GM19324 (cell line): Measurements from ENCODE around the gene RAPGEF5.

ENCODE experiments used
- ATAC-seq: cut with Tn5 transposase; IDR thresholded peaks from one replicate; pipeline ENCODE4 v1.9.1; 2021; ENCODE audit warnings: mild to moderate bottlenecking, moderate library complexity; ENCODE audit not compliant: unreplicated experiment, low FRiP score

Gene RAPGEF5

DNA sequence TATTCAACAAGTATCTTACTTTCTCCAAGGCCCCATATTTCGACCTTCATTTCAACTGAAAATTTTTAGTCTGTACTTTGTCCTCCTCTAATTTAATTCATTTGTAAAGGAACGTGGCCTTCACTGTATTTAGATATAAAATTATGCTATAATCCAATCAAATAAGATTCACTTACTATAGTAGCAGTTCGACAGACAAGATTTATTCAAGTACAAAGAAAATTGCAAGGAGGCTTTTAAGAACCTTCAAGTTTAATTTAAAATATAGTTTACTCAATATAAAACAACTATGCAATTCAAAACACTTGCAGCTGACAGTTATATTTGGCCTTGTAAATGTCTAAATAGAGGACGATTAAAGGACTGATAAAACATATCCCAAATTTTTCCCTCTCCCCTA lies 85.6 kb downstream of the RAPGEF5 start:
- no peak for ATAC-seq

DNA sequence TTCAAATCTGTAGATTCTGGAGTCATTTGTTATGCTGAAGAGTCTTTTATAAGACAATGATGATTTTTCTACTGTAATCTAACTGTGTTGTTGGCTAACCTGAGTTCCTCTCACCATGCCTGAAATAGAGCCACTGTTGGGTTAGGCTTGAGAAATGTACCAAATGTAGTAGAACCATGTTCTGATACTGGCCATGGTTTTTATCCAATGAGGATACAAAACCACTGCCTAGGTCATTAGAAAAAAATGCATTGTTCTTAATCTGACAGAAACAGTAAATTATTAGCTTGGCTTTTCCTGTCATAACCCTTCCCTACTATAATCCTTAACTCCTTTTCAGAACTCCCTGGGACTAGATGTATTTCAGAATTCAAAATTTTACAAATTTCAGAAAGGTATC lies 86.6 kb downstream of the RAPGEF5 start:
- ATAC-seq, result no peak

DNA sequence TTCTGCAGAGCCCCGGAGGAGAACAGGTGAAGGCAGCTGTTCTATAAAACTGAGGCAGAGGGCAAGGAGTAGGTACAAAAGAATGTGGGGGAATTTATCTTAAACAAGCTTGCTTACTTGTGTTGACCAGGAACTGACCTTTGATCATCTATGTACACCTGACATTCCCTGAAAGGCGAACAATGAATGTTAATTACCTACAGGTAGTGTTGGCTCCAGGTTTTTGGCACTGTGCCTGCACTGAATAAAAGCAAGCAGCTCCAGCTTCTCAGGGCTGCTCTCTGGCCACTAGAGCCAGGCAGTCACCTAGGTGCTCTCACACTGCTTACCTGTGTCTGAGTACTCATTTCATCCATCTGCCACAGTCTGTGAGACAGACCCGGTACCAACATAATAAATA lies 87.0 kb downstream of the RAPGEF5 start:
- ATAC-seq, result no peak

DNA sequence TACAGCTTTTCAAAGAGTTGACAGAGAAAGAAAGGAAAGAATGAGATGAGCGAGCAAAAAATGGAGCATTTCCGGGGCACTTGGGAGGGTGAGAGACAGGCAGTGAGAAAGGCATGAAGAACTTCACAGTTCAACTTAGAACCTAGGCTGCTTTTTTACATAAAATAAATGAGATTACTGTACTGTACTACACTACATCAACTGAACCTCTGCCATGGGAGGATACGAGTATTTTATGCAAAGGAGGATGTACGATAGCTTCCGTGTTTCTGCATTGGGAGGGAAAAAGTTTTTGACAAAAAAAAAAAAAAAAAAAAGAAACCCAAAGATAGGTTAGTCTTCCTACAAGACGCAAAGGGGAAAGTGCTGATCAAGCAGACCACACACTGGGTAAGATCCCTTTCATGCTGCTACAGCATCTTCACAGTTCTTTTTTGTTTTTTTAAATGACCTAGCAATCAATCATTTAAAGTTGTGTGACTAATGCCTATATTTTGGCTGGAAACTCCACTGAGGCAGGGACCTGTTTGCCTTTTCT lies 88.0 kb downstream of the RAPGEF5 start:
- ATAC-seq, result no peak

DNA sequence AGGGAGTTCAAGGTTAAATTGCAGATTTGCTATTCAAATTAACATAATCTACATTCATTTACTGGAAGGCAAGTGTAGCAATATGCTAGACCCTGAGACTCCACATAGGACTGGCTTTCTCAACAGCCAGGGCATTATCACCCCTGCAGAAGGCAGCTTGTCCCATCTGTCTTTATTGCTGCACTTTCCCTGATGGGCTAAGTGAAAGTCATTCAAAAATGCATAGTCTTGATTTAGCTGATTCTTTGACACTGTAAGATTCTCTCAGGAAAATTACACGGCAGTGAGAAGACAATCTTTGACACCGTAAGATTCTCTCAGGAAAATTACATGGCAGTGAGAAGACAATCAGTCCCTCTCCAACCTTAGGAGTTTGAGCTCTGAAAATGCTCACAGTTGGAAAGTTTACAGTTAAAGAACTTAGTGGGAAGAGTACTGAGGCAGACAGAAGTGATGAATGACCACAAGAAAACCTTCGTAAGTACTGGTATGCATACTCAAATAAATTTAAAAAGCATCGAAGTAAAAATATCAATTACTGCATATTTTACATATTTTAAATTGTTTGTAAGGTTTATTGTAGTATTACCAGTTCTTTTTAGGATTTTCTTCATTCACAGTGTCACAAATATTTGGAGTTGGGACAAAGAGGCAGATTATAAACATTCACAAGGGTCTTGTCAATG lies 88.9 kb downstream of the RAPGEF5 start:
- ATAC-seq, result no peak

DNA sequence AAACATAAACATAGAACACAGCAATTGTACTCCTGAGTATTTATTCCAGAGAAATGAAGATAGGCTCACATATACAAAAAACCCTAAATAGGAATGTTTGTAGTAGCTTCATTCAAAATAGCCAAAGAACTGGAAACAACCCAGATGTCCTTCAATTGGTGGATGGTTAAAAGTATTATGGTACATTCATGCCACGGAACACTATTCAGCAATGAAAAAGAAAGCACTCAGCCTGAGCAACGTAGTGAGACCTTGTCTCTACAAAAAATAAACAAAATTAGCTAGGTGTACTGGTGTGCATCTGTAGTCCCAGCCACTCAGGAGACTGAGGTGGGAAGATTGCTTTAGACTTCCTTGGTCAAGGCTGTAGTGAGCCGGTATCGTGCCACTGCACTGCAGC lies 94.4 kb downstream of the RAPGEF5 start:
- ATAC-seq, result no peak

DNA sequence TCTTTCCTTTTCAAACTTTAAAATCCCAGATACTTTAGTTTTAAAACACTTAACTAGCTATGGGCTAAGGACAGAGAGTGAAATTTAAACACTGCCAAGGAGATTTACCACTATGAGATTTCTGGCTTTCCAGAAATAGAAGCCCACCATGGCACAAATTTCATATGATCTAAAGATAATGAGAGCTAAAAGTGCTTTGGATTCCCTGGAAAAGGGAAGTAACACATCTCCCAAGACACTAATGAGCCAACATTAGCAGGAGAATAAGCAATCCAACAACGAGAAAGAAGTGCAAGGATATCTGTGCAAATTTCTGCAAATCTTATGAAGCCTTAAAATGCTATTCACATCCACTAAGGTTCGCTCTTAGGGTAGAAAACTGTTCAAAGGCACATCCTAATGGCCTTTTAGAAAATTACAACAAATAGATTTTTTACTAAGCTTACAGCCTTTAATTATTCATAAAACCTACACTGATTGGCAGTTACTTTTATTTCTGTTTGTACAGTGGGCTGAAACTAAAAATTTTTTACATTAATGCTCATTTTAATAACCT lies 100.3 kb downstream of the RAPGEF5 start:
- no peak for ATAC-seq

DNA sequence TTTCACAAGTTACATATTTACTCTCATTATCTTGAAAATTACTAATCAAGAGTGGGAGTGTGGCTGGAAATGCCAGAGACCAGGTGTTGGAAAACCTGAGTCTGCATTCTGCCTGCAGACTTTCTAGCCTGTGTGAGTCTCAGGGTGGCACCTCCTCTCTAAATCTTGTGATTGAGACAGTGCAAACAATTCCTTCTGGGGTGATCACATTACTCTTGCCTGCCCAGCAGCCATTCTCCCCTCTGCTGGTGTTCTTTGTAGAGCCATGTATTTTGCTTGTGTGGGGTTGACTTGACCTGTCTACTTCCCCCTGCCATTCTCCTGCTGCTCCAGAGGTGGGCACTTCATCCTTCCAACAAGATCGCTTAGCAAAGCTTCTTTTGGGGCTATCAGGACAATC lies 101.1 kb downstream of the RAPGEF5 start:
- no peak for ATAC-seq

DNA sequence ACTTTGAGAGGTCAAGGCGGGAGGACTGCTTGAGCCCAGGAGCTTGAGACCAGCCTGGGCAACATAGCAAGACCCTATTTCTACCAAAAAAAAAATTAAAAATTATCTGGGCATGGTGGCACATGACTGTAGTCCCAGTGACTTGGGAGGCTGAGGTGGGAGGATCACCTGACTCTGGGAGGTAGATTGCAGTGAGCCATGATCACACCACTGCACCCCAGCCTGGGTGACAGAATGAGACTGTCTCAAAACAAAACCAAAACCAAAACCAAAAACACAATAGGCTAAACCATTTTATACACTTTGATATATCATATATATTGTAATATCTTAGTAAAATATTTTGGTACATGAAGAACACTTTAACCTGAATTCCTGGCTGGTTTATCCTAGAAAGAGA lies 101.6 kb downstream of the RAPGEF5 start:
- ATAC-seq, result no peak

DNA sequence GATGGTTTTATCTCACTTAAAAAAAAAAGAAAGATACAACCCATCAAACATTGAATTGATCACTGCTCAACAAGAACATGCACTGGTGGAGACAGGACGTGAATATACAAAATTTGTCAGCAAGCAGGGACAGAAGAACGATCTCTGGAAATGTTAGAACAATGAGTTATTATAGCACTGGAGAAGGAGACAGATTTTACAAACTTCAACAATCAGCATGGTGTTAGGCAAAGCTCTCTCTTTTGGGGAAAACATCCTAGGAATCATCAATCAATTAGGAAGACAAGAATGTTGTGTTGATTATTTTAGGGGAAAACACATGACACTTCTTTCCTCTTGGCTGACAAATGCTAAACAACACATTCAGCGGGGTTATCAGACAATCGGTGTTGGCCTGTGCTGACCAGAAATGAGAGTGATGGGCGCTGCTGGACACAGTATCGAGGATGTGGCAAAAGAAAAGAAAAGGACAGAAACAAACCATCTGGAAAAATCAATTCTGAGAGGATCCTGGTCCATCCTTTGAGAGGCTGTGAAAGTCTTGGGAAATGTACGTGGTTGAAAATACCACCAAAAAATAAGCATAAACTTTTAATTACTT lies 103.9 kb downstream of the RAPGEF5 start:
- no peak for ATAC-seq

DNA sequence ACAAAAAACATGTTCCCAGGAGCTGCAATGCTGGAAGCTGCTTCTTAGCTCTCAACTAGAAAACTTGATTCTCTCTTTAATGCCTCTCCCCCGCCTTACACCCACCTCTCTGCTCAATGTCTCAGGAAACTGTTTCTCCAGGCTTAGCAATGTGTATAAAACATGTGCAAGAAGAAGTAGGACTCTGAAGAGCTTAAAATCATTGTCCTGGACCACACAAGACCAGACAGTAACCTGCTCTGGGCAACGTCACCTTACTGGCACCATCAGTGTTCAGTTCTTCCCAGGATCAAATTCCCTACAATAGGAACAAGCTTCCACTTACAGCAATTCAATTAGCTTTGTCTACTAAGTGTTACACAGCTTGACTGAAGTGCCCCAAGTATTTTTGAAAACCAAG lies 104.9 kb downstream of the RAPGEF5 start:
- ATAC-seq, result no peak

DNA sequence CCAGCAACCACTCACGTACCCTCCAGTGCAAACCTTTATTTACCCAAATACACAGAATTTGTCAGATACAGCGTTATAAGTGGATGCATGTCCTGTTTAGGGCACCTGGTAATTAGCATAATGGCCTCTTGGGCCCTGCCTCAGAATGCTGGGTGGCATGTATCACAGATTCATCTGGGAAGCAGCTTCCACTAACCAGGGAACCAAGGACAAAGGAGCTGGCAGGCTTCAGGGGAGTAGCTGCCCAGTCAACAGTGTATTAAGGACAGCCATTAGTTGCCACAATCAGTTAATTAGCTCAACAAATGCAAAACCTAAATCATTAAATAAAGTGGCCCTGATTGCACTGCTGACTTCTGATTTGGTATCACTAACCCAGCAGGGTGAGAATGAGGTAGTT lies 105.7 kb downstream of the RAPGEF5 start:
- ATAC-seq, result no peak

DNA sequence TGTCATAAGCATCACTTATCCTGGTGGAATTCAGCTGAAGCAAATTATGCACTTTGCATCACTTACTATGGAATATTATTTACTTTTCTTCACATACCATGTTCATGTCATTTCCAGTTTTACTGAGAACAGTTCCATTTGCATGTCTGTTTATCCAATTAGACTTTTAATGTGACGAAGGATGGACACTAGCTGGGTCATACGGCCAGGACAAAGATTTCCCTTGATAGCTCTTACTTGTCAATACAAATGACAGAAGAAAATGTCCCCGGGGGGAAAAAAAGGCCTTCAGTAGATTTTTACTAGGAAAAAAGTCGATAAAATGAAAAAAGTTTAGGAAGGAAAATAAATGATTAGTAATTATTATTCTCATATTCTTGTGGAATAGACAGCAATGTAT lies 106.6 kb downstream of the RAPGEF5 start:
- no peak for ATAC-seq

DNA sequence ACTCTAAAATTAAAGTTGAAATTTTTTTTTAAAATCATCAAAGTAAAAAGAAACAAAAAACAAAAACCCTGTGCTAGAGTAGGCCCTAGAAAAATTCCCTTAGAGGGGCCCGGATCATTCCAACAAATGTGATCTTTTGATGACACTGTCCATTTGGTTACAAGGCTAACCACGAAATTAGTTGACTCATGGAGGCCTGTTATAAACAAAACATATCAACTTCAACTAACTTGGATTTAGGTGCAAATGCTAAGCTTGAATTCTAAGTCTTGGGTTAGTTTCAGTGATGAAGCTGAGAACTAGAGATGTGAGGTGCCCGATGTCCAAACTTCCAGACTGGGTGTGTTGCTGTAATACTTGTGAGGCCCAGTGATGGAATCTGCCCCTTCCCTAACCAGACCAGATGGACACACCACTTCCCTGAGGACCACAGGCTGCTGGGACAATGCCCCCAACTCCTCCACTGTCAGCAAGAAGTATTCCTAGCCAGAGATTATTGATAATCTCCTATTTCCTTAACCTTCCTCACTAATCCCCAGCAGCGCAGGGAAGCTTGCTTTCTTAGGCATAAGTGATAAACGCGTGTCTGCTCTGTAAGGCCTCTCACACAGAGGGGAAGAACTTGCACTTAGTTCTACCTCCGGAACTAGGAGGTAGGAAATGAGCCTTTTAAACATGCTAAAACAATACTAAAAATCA lies 108.7 kb downstream of the RAPGEF5 start:
- ATAC-seq, result no peak

DNA sequence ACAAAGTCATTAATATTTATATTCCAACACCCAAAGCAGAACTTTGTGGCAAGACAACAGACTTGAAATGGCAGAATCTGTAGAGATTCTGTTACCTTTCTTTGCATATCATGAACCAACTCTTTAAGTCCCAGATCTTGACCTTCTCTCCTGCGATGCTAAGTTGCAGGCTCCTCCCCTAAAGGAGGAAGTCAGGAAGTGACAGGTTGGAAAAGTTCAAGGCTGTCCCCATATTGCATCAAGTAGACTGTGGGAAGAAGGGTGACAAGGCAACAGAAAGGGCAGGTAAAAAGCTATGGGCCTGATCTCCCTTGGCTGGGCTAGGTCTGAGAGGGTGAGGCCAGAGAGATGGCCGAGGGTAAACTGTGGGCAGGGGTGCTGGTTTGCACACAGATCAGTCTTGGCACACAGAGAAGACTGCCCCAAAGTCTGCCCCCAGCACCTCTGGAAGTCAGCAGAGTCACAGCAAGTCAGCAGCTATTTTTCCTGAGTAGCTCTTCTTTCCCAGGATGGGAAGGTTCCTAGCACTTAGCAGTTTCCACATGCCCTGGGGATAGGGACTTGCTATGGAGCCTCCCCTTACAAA lies 115.1 kb downstream of the RAPGEF5 start:
- ATAC-seq, result no peak

DNA sequence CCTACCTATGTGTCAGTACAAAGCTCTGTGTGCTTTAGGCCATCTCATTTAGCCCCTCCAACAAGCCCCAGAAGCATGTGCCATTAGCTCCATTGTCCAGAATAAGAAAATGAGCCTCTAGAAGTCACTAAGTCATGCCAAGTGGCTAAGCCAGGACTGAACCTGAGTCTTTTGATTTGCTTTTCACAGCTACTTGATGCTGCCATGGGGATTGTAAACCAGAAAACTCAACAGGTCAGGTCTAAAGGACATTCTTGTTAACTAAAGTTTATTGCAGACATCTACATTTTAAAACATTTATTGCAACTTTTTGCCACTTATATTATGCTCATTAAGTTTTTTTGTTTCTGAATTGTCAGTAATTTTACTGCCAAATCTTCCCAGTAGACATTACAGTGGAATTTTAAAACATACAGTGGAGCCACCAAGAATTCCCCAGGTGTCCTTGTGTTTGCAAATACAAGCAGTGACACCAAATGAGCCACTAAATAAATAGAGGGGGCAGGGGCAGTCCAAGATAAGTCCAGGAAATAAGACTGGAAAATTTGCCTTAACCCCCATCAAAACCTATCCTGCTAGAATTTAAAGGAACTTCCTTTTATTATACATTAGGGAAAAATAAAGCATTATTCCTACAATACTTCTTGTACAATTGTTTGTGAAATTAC lies 115.9 kb downstream of the RAPGEF5 start:
- no peak for ATAC-seq

DNA sequence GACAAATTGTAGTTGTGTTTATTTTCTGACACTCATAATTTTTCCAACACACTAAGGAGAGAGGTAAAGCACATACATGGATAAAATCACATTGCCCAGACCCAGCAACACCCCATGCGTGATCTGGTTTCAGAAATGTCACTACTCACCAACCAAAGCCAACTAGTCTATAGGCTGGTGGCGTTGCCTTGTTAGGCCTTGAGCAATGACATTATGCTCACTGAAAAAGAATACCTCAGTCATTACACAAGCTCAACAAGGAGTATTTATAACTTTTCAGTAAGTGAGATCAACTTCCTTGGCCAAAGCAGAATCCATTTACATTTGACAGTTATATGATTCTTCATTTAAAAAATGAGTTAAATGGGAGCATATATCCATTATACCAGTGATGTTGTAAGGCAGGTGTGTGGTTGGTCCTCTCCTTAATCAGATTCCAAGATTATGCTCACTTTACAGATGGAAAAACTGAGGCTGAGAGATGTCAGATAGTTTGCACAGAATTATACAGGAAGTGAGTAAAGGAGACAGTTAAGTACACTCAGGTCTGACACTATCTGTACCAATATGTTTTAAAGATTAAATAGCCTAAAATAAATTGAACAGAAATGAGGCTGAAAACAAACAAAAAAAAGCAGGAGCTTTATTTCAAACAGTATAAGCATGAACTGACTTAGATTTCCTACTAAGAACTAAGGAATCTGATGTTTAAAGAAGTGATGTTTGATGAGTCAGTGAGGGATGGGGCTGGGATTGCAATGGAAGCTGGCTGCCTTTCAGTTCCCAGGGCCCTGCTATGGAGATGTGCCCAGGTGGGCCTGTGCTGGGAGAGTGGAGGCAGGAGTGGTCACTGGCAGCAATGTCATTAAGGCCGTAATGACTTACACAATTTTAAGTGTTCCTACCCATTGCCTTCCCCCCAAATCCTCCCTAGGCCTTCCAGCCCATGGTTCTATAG lies 118.3 kb downstream of the RAPGEF5 start:
- no peak for ATAC-seq

DNA sequence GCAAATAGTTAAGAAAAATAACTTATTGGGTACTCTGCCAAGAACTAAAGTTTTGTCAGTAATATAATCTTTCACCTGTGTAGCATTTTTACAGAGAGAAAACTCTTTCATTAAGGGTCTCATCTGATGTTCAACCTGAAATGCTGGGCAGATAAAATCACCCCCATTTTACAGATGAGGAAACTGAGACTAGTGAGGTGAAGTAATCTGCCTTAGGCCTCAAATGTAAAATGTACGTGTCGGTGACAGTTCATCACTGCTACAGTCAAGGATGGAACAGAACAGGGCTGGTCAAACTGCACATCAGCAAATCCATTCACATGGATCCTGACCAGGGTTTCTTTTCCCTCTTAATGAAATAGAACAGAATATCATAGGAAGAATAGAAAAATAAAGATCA lies 121.8 kb downstream of the RAPGEF5 start:
- ATAC-seq, result no peak

DNA sequence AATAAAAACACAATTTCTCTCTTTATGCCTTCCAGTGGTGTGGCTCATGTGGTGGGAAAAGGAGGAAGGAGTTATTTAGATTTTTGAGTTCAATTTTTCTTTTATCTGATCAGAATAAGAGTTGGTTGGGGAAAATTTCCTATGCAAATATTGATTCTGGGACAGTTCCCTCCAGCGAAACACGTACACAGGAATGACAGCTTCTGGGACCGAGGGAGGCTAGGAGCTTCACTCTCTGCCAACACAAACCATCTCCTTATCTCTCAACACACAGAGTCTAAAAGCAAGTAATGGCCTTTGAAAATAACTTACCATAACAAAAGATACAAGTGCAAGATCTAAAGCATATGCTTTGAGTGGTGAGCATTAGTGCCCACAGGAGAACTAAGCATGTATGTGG lies 122.7 kb downstream of the RAPGEF5 start:
- ATAC-seq, result no peak
